K562 (cell line): Measurements from ENCODE around the gene IQSEC3. TPM values are rescaled to one million over a fixed set of nuclear protein-coding genes. Genes with fewer than 3 reads are reported as not detected.

Experiments used
- ATAC-seq: fragments of 200-7000 bp; cut with Tn5 transposase; 3 replicates; pipeline ENCODE4 v1.9.1; 2020; ENCODE audit warnings: moderate library complexity
- BruUV-seq: library from RNA; stranded (reverse); fragments of 400-500 nt; replicated peaks from 2 replicates; lab custom pipeline; 2021; lab: Mats Ljungman, UMichigan
- CTCF ChIA-PET: fragments of 300-600 bp; formaldehyde crosslinking; extraction: SDS; loops from one replicate; lab custom pipeline; 2021; ENCODE audit warnings: low intra/inter-chr PET ratio; lab: Yijun Ruan, JAX
- POLR2A ChIA-PET: fragments of 300-600, 350-650 bp; sonication (Branson Sonifier 250); formaldehyde crosslinking; extraction: SDS; loops from one replicate; lab custom pipeline; 2021; ENCODE audit warnings: antibody characterized with exemption, inconsistent platforms; lab: Yijun Ruan, JAX
- DNase-seq, 4 experiments: peaks; one replicate each; pipeline versions ENCODE4 v3.0.0 to v3.0.0-alpha.2; 2011 to 2018; ENCODE audit warnings: low spot score in 3 of 4, mixed read lengths in 3 of 4; ENCODE audit errors: extremely low read depth in 1 of 4
- FAIRE-seq: peaks from 2 replicates; lab custom pipeline; 2011; peaks lifted over from hg19 to GRCh38; lab: Jason Lieb, UNC
- H2AFZ ChIP-seq: 2 replicates; pipeline ENCODE4 v1.6.0; 2011; ENCODE audit warnings: low read depth, low read length, control low read depth, inconsistent platforms
- H3K27ac ChIP-seq: fragments of 200-600 bp; 3 replicates; pipeline ENCODE4 v1.8.0; 2011; ENCODE audit warnings: low read depth, mild to moderate bottlenecking, control low read depth, inconsistent platforms, low read length, moderate library complexity, mixed read lengths; ENCODE audit errors: extremely low read depth
- H3K27me3 ChIP-seq, 2 experiments: fragments of 300-600 bp in 1 of 2; 2 replicates in 1 of 2; 3 replicates in 1 of 2; pipeline versions ENCODE4 v1.6.0 to v1.8.0; 2011; ENCODE audit warnings: inconsistent platforms in 2 of 2, low read length in 2 of 2, mild to moderate bottlenecking in 1 of 2, mixed read lengths in 1 of 2, moderate library complexity in 1 of 2; ENCODE audit not compliant: control insufficient read depth in 2 of 2, insufficient read depth in 2 of 2
- H3K36me3 ChIP-seq: fragments of 300-600 bp; 3 replicates; pipeline ENCODE4 v1.8.0; 2011; ENCODE audit warnings: mild to moderate bottlenecking, low read length, inconsistent platforms; ENCODE audit not compliant: control insufficient read depth, insufficient read depth
- H3K4me1 ChIP-seq, 2 experiments: fragments of 200-600 bp in 1 of 2; replicated peaks in 1 of 2; 2 replicates in 1 of 2; 3 replicates in 1 of 2; pipeline versions ENCODE4 v1.5.1 to v1.8.0; 2011; ENCODE audit warnings: inconsistent platforms in 2 of 2, low read length in 2 of 2, mild to moderate bottlenecking in 1 of 2, mixed read lengths in 1 of 2, moderate library complexity in 1 of 2; ENCODE audit not compliant: control insufficient read depth in 2 of 2, insufficient read depth in 2 of 2
- H3K4me2 ChIP-seq: 2 replicates; pipeline ENCODE4 v1.6.1; 2011; ENCODE audit warnings: low read length, control low read depth, inconsistent platforms, mixed read lengths; ENCODE audit not compliant: insufficient read depth
- H3K4me3 ChIP-seq: fragments of 200-600 bp; sonication (generic), shearing (Covaris generic); 2 replicates; pipeline ENCODE4 v1.5.1; 2016; ENCODE audit warnings: control low read depth, inconsistent platforms
- H3K79me2 ChIP-seq: fragments of 200-600 bp; 3 replicates; pipeline ENCODE4 v1.8.0; 2011; ENCODE audit warnings: low read length, inconsistent platforms; ENCODE audit not compliant: control insufficient read depth, insufficient read depth
- H3K9ac ChIP-seq, 2 experiments: 2 replicates each; pipeline versions ENCODE4 v1.6.0 to v1.6.1; 2011; ENCODE audit warnings: low read depth in 2 of 2, low read length in 2 of 2, control low read depth in 1 of 2, inconsistent platforms in 1 of 2, mild to moderate bottlenecking in 1 of 2, mixed read lengths in 1 of 2; ENCODE audit not compliant: insufficient read depth in 1 of 2
- H3K9me1 ChIP-seq: one replicate; pipeline ENCODE4 v1.6.0; 2011; ENCODE audit warnings: inconsistent platforms, mild to moderate bottlenecking, low read length, moderate library complexity; ENCODE audit not compliant: control insufficient read depth, insufficient read depth
- H3K9me3 ChIP-seq: replicated peaks from 2 replicates; pipeline ENCODE4 v1.5.1; 2011; ENCODE audit warnings: low read depth, low read length, inconsistent platforms; ENCODE audit not compliant: control insufficient read depth, insufficient read depth
- H4K20me1 ChIP-seq: replicated peaks from 2 replicates; pipeline ENCODE4 v1.6.1; 2011; ENCODE audit warnings: low read length, inconsistent platforms, mixed read lengths; ENCODE audit not compliant: control insufficient read depth, insufficient read depth
- ADNP ChIP-seq: fragments of 200-800 bp; sonication (Bioruptor generic); IDR thresholded peaks from 2 replicates; pipeline ENCODE4 v1.6.1; 2016; ENCODE audit warnings: missing genetic modification characterization, missing compliant biosample characterization
- ASH1L ChIP-seq: fragments of 450-650 bp; IDR thresholded peaks from 2 replicates; pipeline ENCODE4 v1.6.1; 2018; ENCODE audit warnings: borderline replicate concordance, mild to moderate bottlenecking, low read depth; ENCODE audit not compliant: partially characterized antibody
- CHCHD3 ChIP-seq: fragments of 250-450 bp; sonication (Bioruptor Pico); IDR thresholded peaks from 2 replicates; pipeline ENCODE4 v2.1.2; 2022; ENCODE audit warnings: mild to moderate bottlenecking
- HMGN3 ChIP-seq: IDR thresholded peaks from 2 replicates; pipeline ENCODE4 v1.6.1; 2011; ENCODE audit warnings: borderline replicate concordance, low read depth, mild to moderate bottlenecking, mixed read lengths, low read length; ENCODE audit not compliant: insufficient read length; ENCODE audit errors: extremely low read depth
- MAZ ChIP-seq, 2 experiments: fragments of 450-650 bp in 1 of 2; sonication (generic) in 1 of 2; formaldehyde crosslinking; IDR thresholded peaks in 1 of 2; conservative IDR thresholded peaks in 1 of 2; 2 replicates each; pipeline versions ENCODE4 v1.4.0 to v1.5.0; 2020; ENCODE audit warnings: mild to moderate bottlenecking in 1 of 2, missing genetic modification reagents in 1 of 2
- NFRKB ChIP-seq: fragments of 450-650 bp; IDR thresholded peaks from 2 replicates; pipeline ENCODE4 v1.6.1; 2016; ENCODE audit warnings: low read depth
- NFYB ChIP-seq: IDR thresholded peaks from 2 replicates; pipeline ENCODE4 v1.6.1; 2011; ENCODE audit warnings: mild to moderate bottlenecking, moderate library complexity; ENCODE audit not compliant: insufficient read length; ENCODE audit errors: extremely low read depth
- RAD51 ChIP-seq: fragments of 450-650 bp; IDR thresholded peaks from 2 replicates; pipeline ENCODE4 v1.7.1; 2016; ENCODE audit warnings: low read depth, mild to moderate bottlenecking, borderline replicate concordance
- SAFB2 ChIP-seq: fragments of 200-400 bp; formaldehyde crosslinking; IDR thresholded peaks from 2 replicates; pipeline ENCODE4 v1.6.1; 2018; ENCODE audit warnings: borderline replicate concordance, low read length, low read depth, moderate library complexity; ENCODE audit not compliant: severe bottlenecking
- STAT5A ChIP-seq: IDR thresholded peaks from 2 replicates; pipeline ENCODE4 v1.6.1; 2012; ENCODE audit warnings: low read length, inconsistent platforms, borderline replicate concordance
- TAF15 ChIP-seq: fragments of 200-400 bp; formaldehyde crosslinking; IDR thresholded peaks from 2 replicates; pipeline ENCODE4 v1.6.1; 2017; ENCODE audit warnings: mild to moderate bottlenecking, low read depth, low read length, moderate library complexity
- ZBTB17 ChIP-seq: fragments of 450-650 bp; formaldehyde crosslinking; IDR thresholded peaks from 2 replicates; pipeline ENCODE4 v1.4.0; 2020; ENCODE audit warnings: mild to moderate bottlenecking
- ZMIZ1 ChIP-seq, 2 experiments: fragments of 150-350 bp in 1 of 2; IDR thresholded peaks; 2 replicates each; pipeline ENCODE4 v1.6.1; 2012 to 2016; ENCODE audit warnings: low read depth in 2 of 2, low read length in 2 of 2, mild to moderate bottlenecking in 1 of 2, moderate library complexity in 1 of 2
- ZNF165 ChIP-seq: fragments of 250-450 bp; sonication (Bioruptor Pico); IDR thresholded peaks from 2 replicates; pipeline ENCODE4 v1.4.0; 2020; ENCODE audit warnings: borderline replicate concordance
- ZNF551 ChIP-seq: fragments of 250-450 bp; sonication (Bioruptor Pico); IDR thresholded peaks from 2 replicates; pipeline ENCODE4 v1.5.0; 2021; ENCODE audit warnings: mild to moderate bottlenecking, moderate library complexity
- ZNF780A ChIP-seq: fragments of 250-450 bp; sonication (Bioruptor Pico); IDR thresholded peaks from 2 replicates; pipeline ENCODE4 v1.5.0; 2021; ENCODE audit warnings: mild to moderate bottlenecking
- WGBS: fragments of 100-300 bp; shearing (Covaris generic); methylation state at CpG from one replicate; pipeline ENCODE4 v1.1.6; 2016; ENCODE audit warnings: low coverage, mixed read lengths; ENCODE audit not compliant: insufficient coverage; ENCODE audit errors: missing lambda C conversion rate; 5-methylcytosine and 5-hydroxymethylcytosine counted together
- in situ Hi-C: fragments of 300-500 bp; cut with MboI; formaldehyde crosslinking; loops from 4 replicates; pipeline ENCODE4 v1.15.0; 2018; ENCODE audit warnings: inconsistent platforms, mixed read lengths
- intact Hi-C: fragments of 100-400 bp; cut with micrococcal nuclease; formaldehyde crosslinking; loops from 2 replicates; pipeline ENCODE4 v1.14.2; 2022
- polyA plus RNA-seq, 8 experiments: library from polyadenylated mRNA; depleted of rRNA in 4 of 8; stranded (reverse) in 5 of 8; unstranded in 3 of 8; fragments of >200 nt; fragmentation: Nextera tagmentation in 2 of 8; fragmentation: Illumina TruSeq in 1 of 8; extraction: Ambion mirVana in 2 of 8; extraction: Trizol in 1 of 8; gene quantifications; 2 replicates each; pipeline versions ENCODE4 v1.2.1 to v1.2.3, GENCODE V29; 2011 to 2014; ENCODE audit warnings: inconsistent platforms in 1 of 8, missing spikeins in 1 of 8
- total RNA-seq, 7 experiments: library from RNA; depleted of rRNA in 6 of 7; stranded (reverse); fragments of >200 nt in 6 of 7; fragmentation: Illumina TruSeq in 2 of 7; extraction: Trizol in 2 of 7; gene quantifications; 2 replicates each; pipeline versions ENCODE4 v1.2.1 to v1.2.3, GENCODE V29; 2011 to 2021; ENCODE audit warnings: low replicate concordance in 1 of 7
- TF ChIP-seq, protein P1 (sequence below): sonication (generic); formaldehyde crosslinking; IDR thresholded peaks from 2 replicates; pipeline ENCODE4 v1.9.0; 2022; ENCODE audit warnings: mild to moderate bottlenecking, missing genetic modification reagents

Gene IQSEC3
- total and polyA plus RNA-seq, 9 of the 15 experiments (the other 6 are each of a cell fraction or from before 2014, with no cell fraction given), result under 0.01 to 0.25 (median 0.08) TPM; not detected in 3

- 6% methylated on average over 5 of the region's 9 CpGs for WGBS
- DNase-seq, result no peak
These were observed 157.8 kb downstream of the IQSEC3 start for GRCh38 chr12:224330-224729.

More at GRCh38 chr12:224330-224729, 157.8 kb downstream of the IQSEC3 start:
- no peak overlapping the region for H3K27ac ChIP-seq
- H3K79me2 ChIP-seq, result no peaks in the 10 kb centered on the region
- ChIA-PET CTCF (no interaction called here), POLR2A (interaction anchor here (0.6 kb wide), 1 partner anchor 109 kb away, joined by 3 read pairs; no protein-coding TSS in a partner anchor)
- H3K4me2 ChIP-seq, result no peak overlapping the region
- intact Hi-C loops, result no loop called here
- in situ Hi-C loops, result no loop called here
- BruUV-seq, result no TSS peak
- no peaks in the 10 kb centered on the region for H3K36me3 ChIP-seq
- no peak overlapping the region for H2AFZ ChIP-seq
- no peaks in the 10 kb centered on the region for H3K9me1 ChIP-seq
- 0 out of 2 replicates have a peak, but pooled peaks cover 4% of the 10 kb centered on the region for H4K20me1 ChIP-seq
- no peak for FAIRE-seq
- TF ChIP-seq MAZ (CRISPR knock-in tag; conservative IDR thresholded peaks at IDR 0.05 in 1 of 2, IDR thresholded peaks at IDR 0.05 in 1 of 2), result no peak
- TF ChIP-seq ZMIZ1 (IDR thresholded peaks at IDR 0.05; ENCODE audit: low read depth in 2 of 2, low read length in 2 of 2), result no peak
- TF ChIP-seq HMGN3, result no peak
- TF ChIP-seq TAF15, result no peak
- TF ChIP-seq NFRKB, result no peak
- TF ChIP-seq ADNP (tag), result no peak
- TF ChIP-seq RAD51, result no peak
- no peak for TF ChIP-seq ASH1L
- TF ChIP-seq ZNF165 (CRISPR knock-in tag), result no peak
- no peak for TF ChIP-seq STAT5A
- TF ChIP-seq NFYB, result no peak
- TF ChIP-seq SAFB2, result no peak
- no peak for TF ChIP-seq CHCHD3 (CRISPR knock-in tag)
- TF ChIP-seq ZBTB17, result no peak
- no peak for TF ChIP-seq ZNF551 (CRISPR knock-in tag)
- TF ChIP-seq ZNF780A, result no peak
- TF ChIP-seq, protein P1, sequence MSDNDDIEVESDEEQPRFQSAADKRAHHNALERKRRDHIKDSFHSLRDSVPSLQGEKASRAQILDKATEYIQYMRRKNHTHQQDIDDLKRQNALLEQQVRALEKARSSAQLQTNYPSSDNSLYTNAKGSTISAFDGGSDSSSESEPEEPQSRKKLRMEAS (CRISPR knock-in tag), result no peak
- H3K9ac ChIP-seq, result no peak overlapping the region
- ATAC-seq, result no peak
- peaks cover 0 to 5% of the 10 kb centered on the region in 2 experiments; a peak in 2 of 5 replicates for H3K4me1 ChIP-seq
- H3K9me3 ChIP-seq, result no peaks in the 10 kb centered on the region
- no peak overlapping the region for H3K4me3 ChIP-seq
- peaks cover 10 to 79% of the 10 kb centered on the region in 2 experiments for H3K27me3 ChIP-seq
